Natural killer cell (primary cell): ENCODE measurements around the gene DYNC1LI1. TPM values are rescaled to one million over a fixed set of nuclear protein-coding genes. Genes with fewer than 3 reads are reported as not detected.

ENCODE experiments used
- ATAC-seq, 3 donors: fragments of 150-1000 bp in 2 of 3; fragments of 200-7000 bp in 1 of 3; cut with Tn5 transposase; 1 replicate in 1 of 3; 2 replicates in 2 of 3; pipeline ENCODE4 v1.10.0; 2021; ENCODE audit warnings: mild to moderate bottlenecking in 2 of 3, moderate library complexity in 2 of 3
- DNase-seq, 2 donors: peaks; one replicate each; pipeline versions ENCODE4 v3.0.0 to v3.0.0-alpha.2; 2013 to 2021; ENCODE audit warnings: mixed read lengths in 1 of 2
- H3K27ac ChIP-seq: one replicate; pipeline ENCODE4 v1.5.1; 2013; ENCODE audit warnings: mild to moderate bottlenecking, low read length
- H3K27me3 ChIP-seq: one replicate; pipeline ENCODE4 v1.6.1; 2013; ENCODE audit warnings: low read length; ENCODE audit not compliant: control insufficient read depth, insufficient read depth
- H3K36me3 ChIP-seq: one replicate; pipeline ENCODE4 v1.6.1; 2013; ENCODE audit warnings: low read length; ENCODE audit not compliant: control insufficient read depth, insufficient read depth
- H3K4me1 ChIP-seq: one replicate; pipeline ENCODE4 v1.6.1; 2013; ENCODE audit warnings: low read length; ENCODE audit not compliant: control insufficient read depth, insufficient read depth
- H3K4me3 ChIP-seq: one replicate; pipeline ENCODE4 v1.5.1; 2013; ENCODE audit warnings: low read length
- H3K9me3 ChIP-seq: one replicate; pipeline ENCODE4 v1.6.1; 2013; ENCODE audit warnings: low read length; ENCODE audit not compliant: control insufficient read depth, insufficient read depth
- H3K27ac Mint-ChIP-seq, 2 donors: one replicate each; pipeline ENCODE4 v1.8.0; 2022; ENCODE audit warnings: mild to moderate bottlenecking in 2 of 2, mixed read lengths in 2 of 2, moderate library complexity in 1 of 2
- H3K27me3 Mint-ChIP-seq, 2 donors: one replicate each; pipeline ENCODE4 v1.8.0; 2022; ENCODE audit warnings: low read depth in 2 of 2, mixed read lengths in 2 of 2
- H3K36me3 Mint-ChIP-seq: one replicate; pipeline ENCODE4 v1.8.0; 2022; ENCODE audit warnings: mixed read lengths
- H3K4me1 Mint-ChIP-seq, 2 donors: one replicate each; pipeline ENCODE4 v1.8.0; 2022; ENCODE audit warnings: mixed read lengths in 2 of 2
- H3K4me3 Mint-ChIP-seq: one replicate; pipeline ENCODE4 v1.8.0; 2022; ENCODE audit warnings: mild to moderate bottlenecking, moderate library complexity, mixed read lengths
- H3K9me3 Mint-ChIP-seq, 2 donors: one replicate each; pipeline ENCODE4 v1.8.0; 2022; ENCODE audit warnings: mixed read lengths in 2 of 2
- CTCF ChIP-seq: fragments of 200-600 bp; IDR thresholded peaks from one replicate; pipeline ENCODE4 v1.8.0; 2022; ENCODE audit warnings: antibody characterized with exemption
- WGBS: methylation state at CpG from one replicate; pipeline ENCODE4 v1.1.7; 2013; ENCODE audit warnings: missing lambda C conversion rate; ENCODE audit not compliant: insufficient coverage; 5-methylcytosine and 5-hydroxymethylcytosine counted together
- intact Hi-C: fragments of 100-400 bp; cut with micrococcal nuclease; formaldehyde crosslinking; loops from one replicate; pipeline ENCODE4 v1.14.2; 2022
- total RNA-seq, 4 donors: library from RNA; stranded (reverse); fragments of 120-200 nt in 1 of 4; gene quantifications; one replicate each; pipeline versions ENCODE4 v1.2.3 to v1.2.4, GENCODE V29; 2013 to 2022

The DYNC1LI1 gene
- total RNA-seq, 3 donors from 2014 or later (not counting 1 experiment from before 2014, with no cell fraction given), result 35.9 to 49.2 (median 39.9) TPM

DNA sequence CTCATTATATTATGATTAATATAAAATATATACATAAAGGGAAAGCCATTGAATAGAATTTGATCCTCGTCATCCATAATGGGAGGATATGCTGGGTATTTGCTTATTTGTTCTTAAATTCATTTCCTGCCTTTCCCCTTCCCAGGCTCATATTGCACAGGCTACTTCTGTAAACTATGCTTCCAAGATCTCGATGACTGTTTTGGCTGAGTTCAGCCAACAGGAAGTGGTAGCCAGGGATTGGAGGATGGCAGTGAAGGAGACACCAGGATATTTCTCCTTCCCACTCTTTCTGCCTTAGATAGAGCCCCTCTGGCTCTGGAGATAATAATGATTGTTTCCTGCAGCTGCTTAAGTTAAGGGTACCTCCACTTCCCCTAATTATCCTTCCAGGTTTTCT, 44.3 kb upstream of the DYNC1LI1 start:
- no peak for TF ChIP-seq CTCF
- no peak overlapping the region for H3K4me3 ChIP-seq
- H3K36me3 ChIP-seq, result no peaks in the 10 kb centered on the region
- ATAC-seq (no peak), DNase-seq (no peak)
- no peak overlapping the region for H3K27ac ChIP-seq
- no peaks in the 10 kb centered on the region for H3K4me1 Mint-ChIP-seq
- H3K9me3 ChIP-seq, result no peaks in the 10 kb centered on the region
- H3K27me3 Mint-ChIP-seq, result peaks cover 10 to 21% of the 10 kb centered on the region in 2 donors
- intact Hi-C loops, result no loop called here
- H3K36me3 Mint-ChIP-seq, result no peaks in the 10 kb centered on the region
- H3K9me3 Mint-ChIP-seq, result peaks cover 0 to 2% of the 10 kb centered on the region in 2 donors
- H3K4me3 Mint-ChIP-seq, result no peak overlapping the region
- H3K4me1 ChIP-seq, result no peaks in the 10 kb centered on the region
- no peak overlapping the region for H3K27ac Mint-ChIP-seq
- H3K27me3 ChIP-seq, result no peaks in the 10 kb centered on the region
- 0% methylated on average over 1 of the region's 2 CpGs for WGBS

DNA sequence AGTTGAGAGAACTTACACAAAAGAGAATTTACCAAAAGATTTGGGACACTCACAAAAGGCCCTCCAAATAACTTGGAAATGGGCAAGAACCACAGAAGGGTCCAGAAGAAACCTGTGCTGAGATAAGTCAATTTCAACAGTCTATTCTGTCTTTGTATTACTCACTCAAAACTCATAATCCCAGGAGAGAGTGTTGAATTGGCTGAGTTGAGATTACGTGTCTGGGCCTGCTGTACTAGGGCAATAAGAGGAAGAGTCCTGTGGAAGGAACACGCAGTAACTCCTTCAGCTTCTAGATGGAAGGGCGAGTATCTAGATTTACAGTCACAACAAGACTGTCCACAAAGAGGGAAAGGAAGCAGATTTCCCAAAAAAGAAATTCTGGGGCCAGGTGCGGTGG, 42.5 kb upstream of the DYNC1LI1 start:
- intact Hi-C loops, result no loop called here
- H3K4me3 ChIP-seq, result no peak overlapping the region
- peaks cover 10 to 19% of the 10 kb centered on the region in 2 donors for H3K27me3 Mint-ChIP-seq
- H3K27ac ChIP-seq, result no peak overlapping the region
- no peak for TF ChIP-seq CTCF
- no peaks in the 10 kb centered on the region for H3K36me3 Mint-ChIP-seq
- no peaks in the 10 kb centered on the region for H3K9me3 Mint-ChIP-seq
- no peak for DNase-seq
- no peak overlapping the region for H3K4me3 Mint-ChIP-seq
- no peak for ATAC-seq
- H3K4me1 Mint-ChIP-seq, result no peaks in the 10 kb centered on the region
- H3K27me3 ChIP-seq, result no peaks in the 10 kb centered on the region
- H3K9me3 ChIP-seq, result no peaks in the 10 kb centered on the region
- no peaks in the 10 kb centered on the region for H3K36me3 ChIP-seq
- 100% methylated on average over 4 of the region's 4 CpGs for WGBS
- no peak overlapping the region for H3K27ac Mint-ChIP-seq
- no peaks in the 10 kb centered on the region for H3K4me1 ChIP-seq

- no peak for ATAC-seq
- Histone ChIP-seq H3K4me1 (no peaks in the 10 kb centered on the region), H3K9me3 (no peaks in the 10 kb centered on the region), H3K27ac (no peak overlapping the region), H3K36me3 (no peaks in the 10 kb centered on the region), H3K27me3 (no peaks in the 10 kb centered on the region), H3K4me3 (no peak overlapping the region)
- no peaks in the 10 kb centered on the region for H3K9me3 Mint-ChIP-seq
- no peak for TF ChIP-seq CTCF
- H3K27ac Mint-ChIP-seq, result no peak overlapping the region
- H3K36me3 Mint-ChIP-seq, result no peaks in the 10 kb centered on the region
- DNase-seq, result no peak
- intact Hi-C loops, result no loop called here
- peaks cover 10 to 19% of the 10 kb centered on the region in 2 donors for H3K27me3 Mint-ChIP-seq
- no peak overlapping the region for H3K4me3 Mint-ChIP-seq
- no peaks in the 10 kb centered on the region for H3K4me1 Mint-ChIP-seq
- 92% methylated on average over 1 of the region's 1 CpG for WGBS
Observed at GRCh38 chr3:32612547-32612946, 41.9 kb upstream of the DYNC1LI1 start.

- H3K27me3 Mint-ChIP-seq, result peaks cover 8 to 10% of the 10 kb centered on the region in 2 donors
- H3K36me3 Mint-ChIP-seq, result no peaks in the 10 kb centered on the region
- 100% methylated on average over 2 of the region's 2 CpGs for WGBS
- no peak for DNase-seq
- H3K9me3 Mint-ChIP-seq, result no peaks in the 10 kb centered on the region
- H3K9me3 ChIP-seq, result no peaks in the 10 kb centered on the region
- intact Hi-C loops, result no loop called here
- H3K4me3 Mint-ChIP-seq, result no peak overlapping the region
- H3K27ac Mint-ChIP-seq, result no peak overlapping the region
- no peak for ATAC-seq
- H3K4me1 ChIP-seq, result no peaks in the 10 kb centered on the region
- no peaks in the 10 kb centered on the region for H3K4me1 Mint-ChIP-seq
- H3K36me3 ChIP-seq, result no peaks in the 10 kb centered on the region
- no peak for TF ChIP-seq CTCF
- H3K27me3 ChIP-seq, result no peaks in the 10 kb centered on the region
- H3K4me3 ChIP-seq, result no peak overlapping the region
- H3K27ac ChIP-seq, result no peak overlapping the region
Observed at GRCh38 chr3:32607522-32607921, 36.9 kb upstream of the DYNC1LI1 start.
